HUDEP-2 (cell line): Measurements from ENCODE around the gene FCRL4.

Experiments
- DNase-seq, 76 experiments: peaks; one replicate each; lab custom pipeline; 2025; ENCODE audit not compliant: unreplicated experiment in 76 of 76; lab: John Stamatoyannopoulos, UW

Gene FCRL4

GRCh38 chr1:157597959-157598667, at the start of gene FCRL4:
Gene FCRL4, minus strand, starts transcription at chr1:157598085. Its CDS starts 141 bp downstream, at chr1:157597944.
- no peak for DNase-seq

- DNase-seq: no peak
Measured at GRCh38 chr1:157646144-157646543, 48.3 kb upstream of the FCRL4 start.

- no peak for DNase-seq
Measured at GRCh38 chr1:157641177-157641576, 43.3 kb upstream of the FCRL4 start.

- no peak for DNase-seq
Measured at GRCh38 chr1:157639800-157640199, 41.9 kb upstream of the FCRL4 start.

- no peak for DNase-seq
Measured at GRCh38 chr1:157628773-157629172, 30.9 kb upstream of the FCRL4 start.

- DNase-seq: peak in 11 of 76 experiments; percentile 0 to 32 (median 4)
Measured at GRCh38 chr1:157626099-157626498, 28.2 kb upstream of the FCRL4 start.

GRCh38 chr1:157624471-157624870, 26.6 kb upstream of the FCRL4 start:
- DNase-seq: no peak

GRCh38 chr1:157622471-157622870, 24.6 kb upstream of the FCRL4 start:
- no peak for DNase-seq

- no peak for DNase-seq
Measured at GRCh38 chr1:157618190-157618589, 20.3 kb upstream of the FCRL4 start.

GRCh38 chr1:157600236-157600635, 2.4 kb upstream of the FCRL4 start:
- DNase-seq: no peak

- no peak for DNase-seq
Measured at GRCh38 chr1:157596384-157596783, 1.5 kb downstream of the FCRL4 start.

GRCh38 chr1:157595356-157595755, 2.5 kb downstream of the FCRL4 start:
- DNase-seq: peak in 1 of 76 experiments; percentile 0

- no peak for DNase-seq
Measured at GRCh38 chr1:157585984-157586383, 11.9 kb downstream of the FCRL4 start.

GRCh38 chr1:157584503-157584902, 13.4 kb downstream of the FCRL4 start:
- DNase-seq: no peak

GRCh38 chr1:157580828-157581210, 17.1 kb downstream of the FCRL4 start:
- DNase-seq: no peak

GRCh38 chr1:157580179-157580827, 17.6 kb downstream of the FCRL4 start:
- DNase-seq: peak in 19 of 76 experiments; percentile 5 to 55 (median 16)

GRCh38 chr1:157577420-157577819, 20.5 kb downstream of the FCRL4 start:
- DNase-seq: no peak

- DNase-seq: no peak
Measured at GRCh38 chr1:157575744-157576143, 22.1 kb downstream of the FCRL4 start.

GRCh38 chr1:157574836-157575235, 23.0 kb downstream of the FCRL4 start:
- DNase-seq: no peak

- DNase-seq: peak in 1 of 76 experiments; percentile 2
Measured at GRCh38 chr1:157566484-157567300, 31.2 kb downstream of the FCRL4 start.

- DNase-seq: no peak
Measured at GRCh38 chr1:157562515-157562914, 35.4 kb downstream of the FCRL4 start.
